KOPT-K1 (cell line): ENCODE measurements around the gene LAMA5.

ENCODE experiments used
- H3K27ac ChIP-seq: fragments of 200-600 bp; sonication (generic); 2 replicates; pipeline ENCODE4 v1.5.1; 2016; ENCODE audit warnings: antibody characterized with exemption, mild to moderate bottlenecking, low read depth, low read length; ENCODE audit not compliant: poor library complexity, severe bottlenecking
- H3K36me3 ChIP-seq: fragments of 200-600 bp; sonication (generic); 2 replicates; pipeline ENCODE4 v1.5.1; 2017; ENCODE audit warnings: antibody characterized with exemption, mild to moderate bottlenecking, low read length, moderate library complexity; ENCODE audit not compliant: insufficient read depth
- H3K9me3 ChIP-seq: fragments of 200-600 bp; sonication (generic); 2 replicates; pipeline ENCODE4 v1.5.1; 2017; ENCODE audit warnings: antibody characterized with exemption, low read length, mild to moderate bottlenecking; ENCODE audit not compliant: insufficient read depth, poor library complexity, severe bottlenecking

LAMA5 gene

GRCh38 chr20:62353289-62354030, 13.7 kb downstream of the LAMA5 start:
- Histone ChIP-seq H3K27ac (no peak overlapping the region), H3K36me3 (no peaks in the 10 kb centered on the region), H3K9me3 (peaks cover 7% of the 10 kb centered on the region)

GRCh38 chr20:62352402-62353288, 14.5 kb downstream of the LAMA5 start:
- no peaks in the 10 kb centered on the region for H3K36me3 ChIP-seq
- H3K9me3 ChIP-seq, result peaks cover 7% of the 10 kb centered on the region
- no peak overlapping the region for H3K27ac ChIP-seq

- Histone ChIP-seq H3K36me3 (no peaks in the 10 kb centered on the region), H3K27ac (no peak overlapping the region)
These were observed 15.4 kb downstream of the LAMA5 start for GRCh38 chr20:62351469-62352401.

GRCh38 chr20:62350629-62351422, 16.3 kb downstream of the LAMA5 start:
- Histone ChIP-seq H3K27ac (no peak overlapping the region), H3K9me3 (peaks cover 7% of the 10 kb centered on the region), H3K36me3 (no peaks in the 10 kb centered on the region)

More at GRCh38 chr20:62351469-62352401, 15.4 kb downstream of the LAMA5 start:
- peaks cover 7% of the 10 kb centered on the region for H3K9me3 ChIP-seq

- Histone ChIP-seq H3K27ac (no peak overlapping the region), H3K36me3 (no peaks in the 10 kb centered on the region)
These were observed 16.9 kb downstream of the LAMA5 start for GRCh38 chr20:62350098-62350628.

GRCh38 chr20:62349556-62350097, 17.5 kb downstream of the LAMA5 start:
- peaks cover 7% of the 10 kb centered on the region for H3K9me3 ChIP-seq
- no peak overlapping the region for H3K27ac ChIP-seq
- no peaks in the 10 kb centered on the region for H3K36me3 ChIP-seq

More at GRCh38 chr20:62350098-62350628, 16.9 kb downstream of the LAMA5 start:
- H3K9me3 ChIP-seq, result peaks cover 7% of the 10 kb centered on the region

GRCh38 chr20:62348604-62349003, 18.5 kb downstream of the LAMA5 start:
- Histone ChIP-seq H3K36me3 (no peaks in the 10 kb centered on the region), H3K9me3 (peaks cover 7% of the 10 kb centered on the region), H3K27ac (no peak overlapping the region)

- peaks cover 7% of the 10 kb centered on the region for H3K9me3 ChIP-seq
- H3K36me3 ChIP-seq, result no peaks in the 10 kb centered on the region
- H3K27ac ChIP-seq, result no peak overlapping the region
These were observed 19.7 kb downstream of the LAMA5 start for GRCh38 chr20:62347445-62347844.

GRCh38 chr20:62347151-62347404, 20.0 kb downstream of the LAMA5 start:
- H3K36me3 ChIP-seq, result no peaks in the 10 kb centered on the region
- no peak overlapping the region for H3K27ac ChIP-seq
- H3K9me3 ChIP-seq, result peaks cover 7% of the 10 kb centered on the region

- no peaks in the 10 kb centered on the region for H3K36me3 ChIP-seq
These were observed 20.5 kb downstream of the LAMA5 start for GRCh38 chr20:62346398-62347150.

GRCh38 chr20:62345681-62346370, 21.3 kb downstream of the LAMA5 start:
- Histone ChIP-seq H3K36me3 (no peaks in the 10 kb centered on the region), H3K27ac (no peak overlapping the region)

More at GRCh38 chr20:62346398-62347150, 20.5 kb downstream of the LAMA5 start:
- no peak overlapping the region for H3K27ac ChIP-seq
- peaks cover 7% of the 10 kb centered on the region for H3K9me3 ChIP-seq

GRCh38 chr20:62344782-62345181, 22.3 kb downstream of the LAMA5 start:
- H3K9me3 ChIP-seq, result peaks cover 12% of the 10 kb centered on the region
- no peak overlapping the region for H3K27ac ChIP-seq
- H3K36me3 ChIP-seq, result no peaks in the 10 kb centered on the region

More at GRCh38 chr20:62345681-62346370, 21.3 kb downstream of the LAMA5 start:
- peaks cover 12% of the 10 kb centered on the region for H3K9me3 ChIP-seq

GRCh38 chr20:62344092-62344491, 23.0 kb downstream of the LAMA5 start:
- peaks cover 11% of the 10 kb centered on the region for H3K9me3 ChIP-seq
- H3K27ac ChIP-seq, result no peak overlapping the region
- H3K36me3 ChIP-seq, result no peaks in the 10 kb centered on the region
